Measurements from ENCODE around the gene RPAP3.

RPAP3 gene

GRCh38 chr12:47705566-47706425, at the start of gene RPAP3:
TSS of gene RPAP3 (minus strand) at chr12:47706030. CDS start at chr12:47702840, 3,190 bp downstream.
- DNase-seq: peak; percentile 91 to 96 (median 94)

GRCh38 chr12:47754881-47755280, 49.1 kb upstream of the RPAP3 start:
- no peak for DNase-seq

GRCh38 chr12:47754126-47754525, 48.3 kb upstream of the RPAP3 start:
- DNase-seq: no peak

GRCh38 chr12:47753021-47754001, 47.5 kb upstream of the RPAP3 start:
- DNase-seq: no peak

- no peak for DNase-seq
These were observed 46.7 kb upstream of the RPAP3 start for GRCh38 chr12:47752552-47752951.

- DNase-seq: no peak
These were observed 46.3 kb upstream of the RPAP3 start for GRCh38 chr12:47752121-47752520.

- DNase-seq: no peak
These were observed 45.7 kb upstream of the RPAP3 start for GRCh38 chr12:47751561-47751960.

GRCh38 chr12:47750916-47751470, 45.2 kb upstream of the RPAP3 start:
- DNase-seq: no peak

GRCh38 chr12:47750229-47750798, 44.5 kb upstream of the RPAP3 start:
- no peak for DNase-seq

GRCh38 chr12:47748899-47749298, 43.1 kb upstream of the RPAP3 start:
- DNase-seq: no peak

GRCh38 chr12:47748507-47748828, 42.6 kb upstream of the RPAP3 start:
- no peak for DNase-seq

- no peak for DNase-seq
These were observed 42.0 kb upstream of the RPAP3 start for GRCh38 chr12:47747596-47748506.

- no peak for DNase-seq
These were observed 41.3 kb upstream of the RPAP3 start for GRCh38 chr12:47747126-47747525.

- no peak for DNase-seq
These were observed 40.7 kb upstream of the RPAP3 start for GRCh38 chr12:47746523-47746922.

- DNase-seq: no peak
These were observed 40.2 kb upstream of the RPAP3 start for GRCh38 chr12:47746073-47746472.

- no peak for DNase-seq
These were observed 39.7 kb upstream of the RPAP3 start for GRCh38 chr12:47745485-47746041.

GRCh38 chr12:47744778-47745436, 39.1 kb upstream of the RPAP3 start:
- no peak for DNase-seq

GRCh38 chr12:47744005-47744651, 38.3 kb upstream of the RPAP3 start:
- DNase-seq: peak in 3 of 4 experiments; percentile 31 to 42 (median 36)

- no peak for DNase-seq
These were observed 37.6 kb upstream of the RPAP3 start for GRCh38 chr12:47743311-47743860.

GRCh38 chr12:47742253-47742825, 36.5 kb upstream of the RPAP3 start:
- peak; percentile 48 to 83 (median 60) for DNase-seq

All from activated CD4-positive, CD25-positive, alpha-beta regulatory T cell (primary cell).